Keratinocyte (primary cell): Measurements from ENCODE around the gene APELA. TPM values are rescaled to one million over a fixed set of nuclear protein-coding genes. Genes with fewer than 3 reads are reported as not detected.
"Not testable (repeated sequence)": the region's sequence is repeated elsewhere in the genome, so short reads cannot be mapped to it uniquely, and the experiment has no call there.

Experiments
- DNase-seq: peaks from one replicate; pipeline ENCODE4 v3.0.0-alpha.2; 2011; ENCODE audit warnings: low read depth, missing footprints, low spot score
- FAIRE-seq: peaks from 2 replicates; lab custom pipeline; 2011; peaks lifted over from hg19 to GRCh38; lab: Jason Lieb, UNC
- H2AFZ ChIP-seq: 2 replicates; pipeline ENCODE4 v1.6.0; 2012; ENCODE audit warnings: low read length, control low read depth, inconsistent platforms; ENCODE audit not compliant: control insufficient read depth
- H3K27ac ChIP-seq: 2 replicates; pipeline ENCODE4 v1.5.1; 2011; ENCODE audit warnings: low read length; ENCODE audit not compliant: control insufficient read depth, insufficient read depth
- H3K27me3 ChIP-seq: 3 replicates; pipeline ENCODE4 v1.6.0; 2011; ENCODE audit warnings: low read length; ENCODE audit not compliant: control insufficient read depth, insufficient read depth; ENCODE audit errors: extremely low read depth
- H3K36me3 ChIP-seq, 2 experiments: 2 replicates in 1 of 2; 3 replicates in 1 of 2; pipeline ENCODE4 v1.5.1; 2011; ENCODE audit warnings: low read length in 2 of 2, mild to moderate bottlenecking in 1 of 2; ENCODE audit not compliant: control insufficient read depth in 2 of 2, insufficient read depth in 2 of 2; ENCODE audit errors: extremely low read depth in 1 of 2
- H3K4me1 ChIP-seq: 3 replicates; pipeline ENCODE4 v1.5.1; 2011; ENCODE audit warnings: low read length; ENCODE audit not compliant: control insufficient read depth, insufficient read depth; ENCODE audit errors: extremely low read depth
- H3K4me2 ChIP-seq: 3 replicates; pipeline ENCODE4 v1.6.0; 2011; ENCODE audit warnings: low read depth, low read length; ENCODE audit not compliant: control insufficient read depth, insufficient read depth; ENCODE audit errors: extremely low read depth
- H3K4me3 ChIP-seq, 3 experiments: fragments of 200-600 bp in 1 of 3; sonication (generic) in 1 of 3; 2 replicates in 2 of 3; 3 replicates in 1 of 3; pipeline ENCODE4 v1.5.1; 2011 to 2016; ENCODE audit warnings: low read length in 3 of 3, mild to moderate bottlenecking in 3 of 3, control low read depth in 2 of 3, inconsistent platforms in 1 of 3, low read depth in 1 of 3, mixed read lengths in 1 of 3, mixed run types in 1 of 3, moderate library complexity in 1 of 3; ENCODE audit not compliant: control insufficient read depth in 2 of 3, insufficient read depth in 2 of 3; ENCODE audit errors: extremely low read depth in 1 of 3
- H3K79me2 ChIP-seq: 2 replicates; pipeline ENCODE4 v1.6.0; 2012; ENCODE audit warnings: low read length; ENCODE audit not compliant: control insufficient read depth, insufficient read depth
- H3K9ac ChIP-seq: 3 replicates; pipeline ENCODE4 v1.6.0; 2011; ENCODE audit warnings: low read length; ENCODE audit not compliant: control insufficient read depth, insufficient read depth; ENCODE audit errors: extremely low read depth
- H3K9me1 ChIP-seq: 3 replicates; pipeline ENCODE4 v1.6.0; 2011; ENCODE audit warnings: low read length; ENCODE audit not compliant: control insufficient read depth, insufficient read depth; ENCODE audit errors: extremely low read depth
- H3K9me3 ChIP-seq: 2 replicates; pipeline ENCODE4 v1.5.1; 2012; ENCODE audit warnings: low read depth, low read length; ENCODE audit not compliant: control insufficient read depth
- H4K20me1 ChIP-seq: 3 replicates; pipeline ENCODE4 v1.6.0; 2011; ENCODE audit warnings: low read length; ENCODE audit not compliant: control insufficient read depth, insufficient read depth; ENCODE audit errors: extremely low read depth
- CTCF ChIP-seq, 3 experiments: IDR thresholded peaks in 1 of 3; conservative IDR thresholded peaks in 1 of 3; optimal IDR thresholded peaks in 1 of 3; 2 replicates in 2 of 3; 3 replicates in 1 of 3; pipeline versions ENCODE3 to v1.5.1; 2011; ENCODE audit warnings: low read length in 3 of 3, mild to moderate bottlenecking in 3 of 3, moderate library complexity in 2 of 3, control low read depth in 1 of 3, inconsistent platforms in 1 of 3; ENCODE audit not compliant: insufficient read depth in 2 of 3; ENCODE audit errors: extremely low read depth in 1 of 3
- EZH2 ChIP-seq: IDR thresholded peaks from one replicate; pipeline ENCODE4 v1.6.1; 2012; ENCODE audit warnings: inconsistent platforms, mild to moderate bottlenecking, low read length, moderate library complexity
- dilution Hi-C: fragments of 300-500 bp; cut with MboI; formaldehyde crosslinking; loops from one replicate; pipeline ENCODE4 v1.7.0; 2020; ENCODE audit warnings: low sequenced_read_pairs; ENCODE audit not compliant: extremely low pct_ligation_motif_present
- polyA plus RNA-seq, 5 experiments: library from polyadenylated mRNA; depleted of rRNA in 3 of 5; stranded (reverse) in 3 of 5; stranded (forward) in 1 of 5; unstranded in 1 of 5; fragments of >200 nt; gene quantifications; 1 replicate in 1 of 5; 2 replicates in 3 of 5; 3 replicates in 1 of 5; pipeline versions ENCODE4 v1.2.1 to v1.2.3, GENCODE V29; 2011 to 2012; ENCODE audit warnings: missing spikeins in 2 of 5, low read depth in 1 of 5, low replicate concordance in 1 of 5

APELA gene
- polyA plus RNA-seq, 1 donor (not counting 4 experiments of a cell fraction or from before 2014, with no cell fraction given), result not detected

- Histone ChIP-seq H3K79me2 (no peaks in the 10 kb centered on the region), H3K27ac (no peak overlapping the region), H2AFZ (no peak overlapping the region), H3K27me3 (no peaks in the 10 kb centered on the region), H3K4me2 (no peak overlapping the region), H3K4me1 (no peaks in the 10 kb centered on the region), H3K9ac (no peak overlapping the region), H3K9me3 (peaks cover 1% of the 10 kb centered on the region), H3K36me3 (no peaks in the 10 kb centered on the region), H3K4me3 (no peak overlapping the region), H4K20me1 (no peaks in the 10 kb centered on the region), H3K9me1 (no peaks in the 10 kb centered on the region)
- FAIRE-seq (no peak), DNase-seq (no peak)
- dilution Hi-C loops, result no loop called here
- TF ChIP-seq CTCF (optimal IDR thresholded peaks at IDR 0.05 in 1 of 3, IDR thresholded peaks at IDR 0.05 in 1 of 3, conservative IDR thresholded peaks at IDR 0.05 in 1 of 3; ENCODE audit: extremely low read depth in 1 of 3, insufficient read depth in 2 of 3, low read length in 3 of 3), result no peak
- no peak for TF ChIP-seq EZH2
Observed at GRCh38 chr4:164906368-164906767, 29.4 kb downstream of the APELA start.

GRCh38 chr4:164913506-164913905, 36.5 kb downstream of the APELA start:
- H3K9me3 ChIP-seq, H3K4me2 ChIP-seq, H3K9ac ChIP-seq, H3K27ac ChIP-seq, dilution Hi-C loops, H2AFZ ChIP-seq, FAIRE-seq, H3K9me1 ChIP-seq, H3K4me1 ChIP-seq, H3K27me3 ChIP-seq, H4K20me1 ChIP-seq, H3K4me3 ChIP-seq, H3K79me2 ChIP-seq, H3K36me3 ChIP-seq, DNase-seq: not testable (repeated sequence)

GRCh38 chr4:164918956-164919355, 42.0 kb downstream of the APELA start:
- TF ChIP-seq CTCF (optimal IDR thresholded peaks at IDR 0.05 in 1 of 3, IDR thresholded peaks at IDR 0.05 in 1 of 3, conservative IDR thresholded peaks at IDR 0.05 in 1 of 3; ENCODE audit: extremely low read depth in 1 of 3, insufficient read depth in 2 of 3, low read length in 3 of 3) (no peak), EZH2 (no peak)
- dilution Hi-C loops, result no loop called here
- Histone ChIP-seq H3K27me3 (no peaks in the 10 kb centered on the region), H3K4me2 (no peak overlapping the region), H4K20me1 (no peaks in the 10 kb centered on the region), H2AFZ (no peak overlapping the region), H3K27ac (no peak overlapping the region), H3K79me2 (no peaks in the 10 kb centered on the region), H3K4me3 (no peak overlapping the region), H3K9me1 (no peaks in the 10 kb centered on the region), H3K4me1 (no peaks in the 10 kb centered on the region), H3K9me3 (no peaks in the 10 kb centered on the region), H3K9ac (no peak overlapping the region), H3K36me3 (no peaks in the 10 kb centered on the region)
- FAIRE-seq (no peak), DNase-seq (no peak)
